Measurements from ENCODE around the gene PLXNA1. TPM values are rescaled to one million over a fixed set of nuclear protein-coding genes. Genes with fewer than 3 reads are reported as not detected.

The PLXNA1 gene
- total and polyA plus RNA-seq, 10 of the 15 experiments (the other 5 are each of a cell fraction or from before 2014, with no cell fraction given) = 0.03 to 16.4 (median 2.5) TPM

GRCh38 chr3:127017781-127018180 is 34.9 kb downstream of the PLXNA1 start:
- H3K36me3 ChIP-seq (ENCODE audit: control insufficient read depth in 2 of 2, insufficient read depth in 2 of 2, low read length in 1 of 2) = peaks cover 0 to 22% of the 10 kb centered on the region in 2 experiments; a peak in 2 of 4 replicates
- no TSS peak for BruUV-seq (replicated peaks)
- peaks cover 16% of the 10 kb centered on the region for H3K4me1 ChIP-seq (ENCODE audit: control insufficient read depth, insufficient read depth, low read length)
- H4K20me1 ChIP-seq (ENCODE audit: control insufficient read depth, insufficient read depth) = no peaks in the 10 kb centered on the region
- no peaks in the 10 kb centered on the region for H3K27me3 ChIP-seq (replicated peaks in 1 of 2; ENCODE audit: control insufficient read depth in 2 of 2, insufficient read depth in 2 of 2, low read length in 1 of 2)
- H3K9ac ChIP-seq (ENCODE audit: control insufficient read depth, insufficient read depth, low read length) = no peak overlapping the region
- ATAC-seq = no peak
- no peak overlapping the region for H3K27ac ChIP-seq (ENCODE audit: control insufficient read depth, insufficient read depth)
- 91% methylated on average over 17 of the region's 17 CpGs for WGBS (ENCODE audit: insufficient coverage, insufficient replicate concordance, low lambda C conversion rate, missing lambda C conversion rate)
- H3K4me3 ChIP-seq = no peak overlapping the region
- ChIA-PET SMC1A (ENCODE audit: uncharacterized antibody, unreplicated experiment) (no interaction called here), RAD21 (ENCODE audit: unreplicated experiment) (no interaction called here), CTCF (interaction anchor here (0.6 kb wide), 1 partner anchor 710 kb away, joined by 4 read pairs; no protein-coding TSS in a partner anchor), POLR2A (no interaction called here)
- intact Hi-C loops (cut with micrococcal nuclease; ENCODE audit: unreplicated experiment) = no loop called here
- no peak overlapping the region for H2AFZ ChIP-seq (ENCODE audit: control insufficient read depth, low read depth, low read length)
- in situ Hi-C loops (cut with MboI) = no loop called here
- no peak for FAIRE-seq
- no peak overlapping the region for H3K4me2 ChIP-seq (ENCODE audit: control insufficient read depth, insufficient read depth)
- H3K79me2 ChIP-seq (ENCODE audit: control insufficient read depth, insufficient read depth, low read length) = no peaks in the 10 kb centered on the region
- DNase-seq (ENCODE audit: low read depth, low spot score) = no peak
- no peaks in the 10 kb centered on the region for H3K9me3 ChIP-seq (replicated peaks; ENCODE audit: control insufficient read depth, insufficient read depth, low read length)
- TF ChIP-seq BCL11A (IDR thresholded peaks at IDR 0.05; ENCODE audit: low read depth, low read length) = no peak
- no peak for TF ChIP-seq CHD1 (IDR thresholded peaks at IDR 0.05; ENCODE audit: low read depth, low read length)
- TF ChIP-seq BCLAF1 (IDR thresholded peaks at IDR 0.05) = no peak
- no peak for TF ChIP-seq CREM (IDR thresholded peaks at IDR 0.05; ENCODE audit: low read depth)
- TF ChIP-seq ZNF24 (IDR thresholded peaks at IDR 0.05) = no peak
- TF ChIP-seq CBFB (IDR thresholded peaks at IDR 0.05; ENCODE audit: low read depth) = no peak
- TF ChIP-seq ASH2L (IDR thresholded peaks at IDR 0.05; ENCODE audit: borderline replicate concordance, low read depth) = no peak
- TF ChIP-seq TAF1 (IDR thresholded peaks at IDR 0.05; ENCODE audit: borderline replicate concordance, low read depth, low read length) = no peak
- TF ChIP-seq NBN (IDR thresholded peaks at IDR 0.05) = no peak
- TF ChIP-seq EZH2 (IDR thresholded peaks at IDR 0.05; ENCODE audit: borderline replicate concordance, control insufficient read depth, low read depth, low read length) = no peak
